ENCODE results near the gene ARX.

DNA sequence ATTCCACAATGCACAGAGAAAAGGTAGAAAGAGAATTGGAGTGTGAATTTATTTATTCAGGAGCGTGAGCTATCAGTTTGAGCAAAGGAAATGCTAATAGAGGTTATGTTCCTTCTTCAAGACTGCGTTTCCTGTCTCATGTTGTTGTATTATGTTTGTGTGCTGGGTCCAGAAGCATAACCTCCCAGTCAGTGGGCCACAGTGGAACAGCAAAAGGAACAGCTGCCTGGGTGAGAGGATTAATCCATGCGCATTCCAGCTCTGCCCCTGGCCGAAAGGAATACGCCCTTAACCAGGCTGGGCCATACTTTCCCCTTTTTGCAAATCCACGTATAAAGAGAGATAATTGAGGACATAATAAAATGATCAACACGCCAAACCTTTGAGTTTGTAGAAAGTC, 32.4 kb upstream of the ARX start:
- TF ChIP-seq, protein P1, sequence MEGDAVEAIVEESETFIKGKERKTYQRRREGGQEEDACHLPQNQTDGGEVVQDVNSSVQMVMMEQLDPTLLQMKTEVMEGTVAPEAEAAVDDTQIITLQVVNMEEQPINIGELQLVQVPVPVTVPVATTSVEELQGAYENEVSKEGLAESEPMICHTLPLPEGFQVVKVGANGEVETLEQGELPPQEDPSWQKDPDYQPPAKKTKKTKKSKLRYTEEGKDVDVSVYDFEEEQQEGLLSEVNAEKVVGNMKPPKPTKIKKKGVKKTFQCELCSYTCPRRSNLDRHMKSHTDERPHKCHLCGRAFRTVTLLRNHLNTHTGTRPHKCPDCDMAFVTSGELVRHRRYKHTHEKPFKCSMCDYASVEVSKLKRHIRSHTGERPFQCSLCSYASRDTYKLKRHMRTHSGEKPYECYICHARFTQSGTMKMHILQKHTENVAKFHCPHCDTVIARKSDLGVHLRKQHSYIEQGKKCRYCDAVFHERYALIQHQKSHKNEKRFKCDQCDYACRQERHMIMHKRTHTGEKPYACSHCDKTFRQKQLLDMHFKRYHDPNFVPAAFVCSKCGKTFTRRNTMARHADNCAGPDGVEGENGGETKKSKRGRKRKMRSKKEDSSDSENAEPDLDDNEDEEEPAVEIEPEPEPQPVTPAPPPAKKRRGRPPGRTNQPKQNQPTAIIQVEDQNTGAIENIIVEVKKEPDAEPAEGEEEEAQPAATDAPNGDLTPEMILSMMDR (IDR thresholded peaks at IDR 0.05; ENCODE audit: poor library complexity, severe bottlenecking) = no peak
- no peak for TF ChIP-seq POLR2AphosphoS5 (IDR thresholded peaks at IDR 0.05)
- TF ChIP-seq MXI1 (conservative IDR thresholded peaks at IDR 0.05; ENCODE audit: poor library complexity, severe bottlenecking) = no peak
- no peak for TF ChIP-seq EP300 (conservative IDR thresholded peaks at IDR 0.05; ENCODE audit: poor library complexity, severe bottlenecking)
- no peak for TF ChIP-seq EZH2 (IDR thresholded peaks at IDR 0.05; ENCODE audit: borderline replicate concordance, insufficient read depth, low read length, poor library complexity, severe bottlenecking)
- TF ChIP-seq, protein P2, sequence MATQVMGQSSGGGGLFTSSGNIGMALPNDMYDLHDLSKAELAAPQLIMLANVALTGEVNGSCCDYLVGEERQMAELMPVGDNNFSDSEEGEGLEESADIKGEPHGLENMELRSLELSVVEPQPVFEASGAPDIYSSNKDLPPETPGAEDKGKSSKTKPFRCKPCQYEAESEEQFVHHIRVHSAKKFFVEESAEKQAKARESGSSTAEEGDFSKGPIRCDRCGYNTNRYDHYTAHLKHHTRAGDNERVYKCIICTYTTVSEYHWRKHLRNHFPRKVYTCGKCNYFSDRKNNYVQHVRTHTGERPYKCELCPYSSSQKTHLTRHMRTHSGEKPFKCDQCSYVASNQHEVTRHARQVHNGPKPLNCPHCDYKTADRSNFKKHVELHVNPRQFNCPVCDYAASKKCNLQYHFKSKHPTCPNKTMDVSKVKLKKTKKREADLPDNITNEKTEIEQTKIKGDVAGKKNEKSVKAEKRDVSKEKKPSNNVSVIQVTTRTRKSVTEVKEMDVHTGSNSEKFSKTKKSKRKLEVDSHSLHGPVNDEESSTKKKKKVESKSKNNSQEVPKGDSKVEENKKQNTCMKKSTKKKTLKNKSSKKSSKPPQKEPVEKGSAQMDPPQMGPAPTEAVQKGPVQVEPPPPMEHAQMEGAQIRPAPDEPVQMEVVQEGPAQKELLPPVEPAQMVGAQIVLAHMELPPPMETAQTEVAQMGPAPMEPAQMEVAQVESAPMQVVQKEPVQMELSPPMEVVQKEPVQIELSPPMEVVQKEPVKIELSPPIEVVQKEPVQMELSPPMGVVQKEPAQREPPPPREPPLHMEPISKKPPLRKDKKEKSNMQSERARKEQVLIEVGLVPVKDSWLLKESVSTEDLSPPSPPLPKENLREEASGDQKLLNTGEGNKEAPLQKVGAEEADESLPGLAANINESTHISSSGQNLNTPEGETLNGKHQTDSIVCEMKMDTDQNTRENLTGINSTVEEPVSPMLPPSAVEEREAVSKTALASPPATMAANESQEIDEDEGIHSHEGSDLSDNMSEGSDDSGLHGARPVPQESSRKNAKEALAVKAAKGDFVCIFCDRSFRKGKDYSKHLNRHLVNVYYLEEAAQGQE (IDR thresholded peaks at IDR 0.05; ENCODE audit: borderline replicate concordance) = no peak

Measured in neural cell (in vitro differentiated cells).